GM06990 (cell line): ENCODE measurements around the gene BCORL1.

ENCODE experiments used
- DNase-seq: peaks from one replicate; pipeline ENCODE4 v3.0.0-alpha.2; 2011; ENCODE audit not compliant: insufficient read length; ENCODE audit errors: extremely low read depth
- H3K27me3 ChIP-seq: replicated peaks from 2 replicates; pipeline ENCODE4 v1.6.0; 2011; ENCODE audit warnings: low read length; ENCODE audit not compliant: control insufficient read depth, insufficient read depth
- H3K36me3 ChIP-seq: 2 replicates; pipeline ENCODE4 v1.5.1; 2011; ENCODE audit warnings: low read length; ENCODE audit not compliant: control insufficient read depth, insufficient read depth
- H3K4me3 ChIP-seq: replicated peaks from 2 replicates; pipeline ENCODE4 v1.5.1; 2011; ENCODE audit warnings: low read depth, mild to moderate bottlenecking, control low read depth, low read length
- CTCF ChIP-seq: IDR thresholded peaks from 2 replicates; pipeline ENCODE4 v1.5.1; 2011; ENCODE audit warnings: low read length, control low read depth, mild to moderate bottlenecking, inconsistent platforms; ENCODE audit not compliant: insufficient read depth, poor library complexity, severe bottlenecking

The BCORL1 gene

GRCh38 chrX:130002541-130002940 lies 20.1 kb downstream of the BCORL1 start:
- DNase-seq: no peak
- TF ChIP-seq CTCF: no peak
- H3K4me3 ChIP-seq: no peak overlapping the region
- H3K27me3 ChIP-seq: no peaks in the 10 kb centered on the region
- H3K36me3 ChIP-seq: no peaks in the 10 kb centered on the region

GRCh38 chrX:130005089-130005807 lies 22.8 kb downstream of the BCORL1 start:
- Histone ChIP-seq H3K4me3 (no peak overlapping the region), H3K27me3 (no peaks in the 10 kb centered on the region), H3K36me3 (no peaks in the 10 kb centered on the region)
- no peak for TF ChIP-seq CTCF
- DNase-seq: no peak

- no peaks in the 10 kb centered on the region for H3K27me3 ChIP-seq
- no peak for DNase-seq
- H3K4me3 ChIP-seq: no peak overlapping the region
- no peaks in the 10 kb centered on the region; the same call in 1 of the 2 replicates for H3K36me3 ChIP-seq
- no peak for TF ChIP-seq CTCF
Measured at GRCh38 chrX:130009658-130010223, 27.3 kb downstream of the BCORL1 start.

- Histone ChIP-seq H3K36me3 (no peaks in the 10 kb centered on the region; the same call in 1 of the 2 replicates), H3K4me3 (no peak overlapping the region), H3K27me3 (no peaks in the 10 kb centered on the region)
- no peak for DNase-seq
- TF ChIP-seq CTCF: no peak
Measured at GRCh38 chrX:130012683-130013082, 30.2 kb downstream of the BCORL1 start.

GRCh38 chrX:130013661-130014060 lies 31.2 kb downstream of the BCORL1 start:
- Histone ChIP-seq H3K27me3 (no peaks in the 10 kb centered on the region), H3K4me3 (no peak overlapping the region), H3K36me3 (no peaks in the 10 kb centered on the region; the same call in 1 of the 2 replicates)
- no peak for DNase-seq
- no peak for TF ChIP-seq CTCF
